Peyer's patch (tissue), 4 donors: ENCODE results near the gene TBC1D12. TPM values are rescaled to one million over a fixed set of nuclear protein-coding genes. Genes with fewer than 3 reads are reported as not detected.

Experiments used
- DNase-seq, 3 donors: peaks; one replicate each; pipeline ENCODE4 v3.0.0-alpha.2; 2017 to 2019
- H3K27ac ChIP-seq, 4 donors: fragments of 200-600 bp; sonication (generic); one replicate each; pipeline ENCODE4 v1.5.1; 2016 to 2019
- H3K27me3 ChIP-seq, 2 donors: fragments of 200-600 bp; sonication (generic); one replicate each; pipeline ENCODE4 v1.5.1; 2019
- H3K36me3 ChIP-seq, 3 donors: fragments of 200-600 bp; sonication (generic); one replicate each; pipeline ENCODE4 v1.5.1; 2016 to 2019
- H3K4me1 ChIP-seq, 4 donors: fragments of 200-600 bp; sonication (generic); one replicate each; pipeline ENCODE4 v1.5.1; 2016 to 2019
- H3K4me3 ChIP-seq, 4 donors: fragments of 200-600 bp; sonication (generic); 1 replicate in 3 of 4; 2 replicates in 1 of 4; pipeline ENCODE4 v1.5.1; 2016 to 2019; ENCODE audit warnings: mild to moderate bottlenecking in 1 of 4
- H3K9me3 ChIP-seq, 4 donors: fragments of 200-600 bp; sonication (generic); one replicate each; pipeline ENCODE4 v1.5.1; 2016 to 2019; ENCODE audit warnings: mild to moderate bottlenecking in 1 of 4
- POLR2A ChIP-seq, 2 donors: fragments of 450-650 bp; IDR thresholded peaks; one replicate each; pipeline ENCODE4 v1.5.1; 2017; ENCODE audit warnings: antibody characterized with exemption in 2 of 2, mild to moderate bottlenecking in 2 of 2, moderate library complexity in 2 of 2
- total RNA-seq, 4 donors: library from RNA; depleted of rRNA; stranded (reverse); fragments of >200 nt; gene quantifications; one replicate each; pipeline ENCODE4 v1.1.0, GENCODE V29; 2016
- TF ChIP-seq, protein P1 (sequence below), 6 experiments: fragments of 450-650 bp in 4 of 6; fragments of 200-600 bp in 2 of 6; sonication (generic) in 1 of 6; IDR thresholded peaks; one replicate each; pipeline ENCODE4 v1.5.1; 2017 to 2019; ENCODE audit warnings: antibody characterized with exemption in 6 of 6, mild to moderate bottlenecking in 3 of 6, moderate library complexity in 1 of 6

Gene TBC1D12
- total RNA-seq, 4 donors from 2014 or later = 16.5 to 30.6 (median 24.5) TPM

DNA sequence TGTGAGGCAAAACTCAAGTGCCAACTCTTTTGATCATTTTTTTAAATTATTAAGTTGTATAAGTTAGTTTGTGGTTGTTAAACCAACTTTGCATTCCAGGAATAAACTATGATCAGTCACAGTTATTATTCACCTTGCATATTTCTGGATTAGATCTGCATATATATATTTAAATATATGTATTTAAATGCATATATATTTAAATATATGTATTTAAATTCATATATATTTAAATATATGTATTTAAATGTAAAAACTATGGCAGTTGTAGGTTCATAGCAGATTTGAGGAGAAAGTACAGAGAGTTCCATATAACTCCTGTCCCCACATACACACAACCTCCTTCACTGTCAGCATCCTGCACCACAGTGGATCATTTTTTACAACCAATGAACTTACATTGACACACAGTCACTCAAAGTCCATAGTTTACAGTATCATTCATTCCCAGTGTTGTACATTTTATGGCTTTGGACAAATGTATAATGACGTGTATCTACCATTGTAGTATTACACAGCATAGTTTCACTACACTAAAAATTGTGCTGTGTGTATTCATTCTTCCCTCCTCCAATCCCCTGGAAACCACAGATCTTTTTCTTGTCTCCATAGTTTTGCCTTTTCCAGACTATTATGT lies 49.7 kb downstream of the TBC1D12 start:
- H3K27ac ChIP-seq = no peak overlapping the region
- no peaks in the 10 kb centered on the region for H3K36me3 ChIP-seq
- no peaks in the 10 kb centered on the region for H3K27me3 ChIP-seq
- no peak overlapping the region for H3K4me3 ChIP-seq
- no peak for DNase-seq
- TF ChIP-seq, protein P1, sequence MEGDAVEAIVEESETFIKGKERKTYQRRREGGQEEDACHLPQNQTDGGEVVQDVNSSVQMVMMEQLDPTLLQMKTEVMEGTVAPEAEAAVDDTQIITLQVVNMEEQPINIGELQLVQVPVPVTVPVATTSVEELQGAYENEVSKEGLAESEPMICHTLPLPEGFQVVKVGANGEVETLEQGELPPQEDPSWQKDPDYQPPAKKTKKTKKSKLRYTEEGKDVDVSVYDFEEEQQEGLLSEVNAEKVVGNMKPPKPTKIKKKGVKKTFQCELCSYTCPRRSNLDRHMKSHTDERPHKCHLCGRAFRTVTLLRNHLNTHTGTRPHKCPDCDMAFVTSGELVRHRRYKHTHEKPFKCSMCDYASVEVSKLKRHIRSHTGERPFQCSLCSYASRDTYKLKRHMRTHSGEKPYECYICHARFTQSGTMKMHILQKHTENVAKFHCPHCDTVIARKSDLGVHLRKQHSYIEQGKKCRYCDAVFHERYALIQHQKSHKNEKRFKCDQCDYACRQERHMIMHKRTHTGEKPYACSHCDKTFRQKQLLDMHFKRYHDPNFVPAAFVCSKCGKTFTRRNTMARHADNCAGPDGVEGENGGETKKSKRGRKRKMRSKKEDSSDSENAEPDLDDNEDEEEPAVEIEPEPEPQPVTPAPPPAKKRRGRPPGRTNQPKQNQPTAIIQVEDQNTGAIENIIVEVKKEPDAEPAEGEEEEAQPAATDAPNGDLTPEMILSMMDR (IDR thresholded peaks at IDR 0.05) = no peak
- TF ChIP-seq POLR2A (IDR thresholded peaks at IDR 0.05) = no peak
- no peaks in the 10 kb centered on the region for H3K4me1 ChIP-seq
- no peaks in the 10 kb centered on the region for H3K9me3 ChIP-seq

DNA sequence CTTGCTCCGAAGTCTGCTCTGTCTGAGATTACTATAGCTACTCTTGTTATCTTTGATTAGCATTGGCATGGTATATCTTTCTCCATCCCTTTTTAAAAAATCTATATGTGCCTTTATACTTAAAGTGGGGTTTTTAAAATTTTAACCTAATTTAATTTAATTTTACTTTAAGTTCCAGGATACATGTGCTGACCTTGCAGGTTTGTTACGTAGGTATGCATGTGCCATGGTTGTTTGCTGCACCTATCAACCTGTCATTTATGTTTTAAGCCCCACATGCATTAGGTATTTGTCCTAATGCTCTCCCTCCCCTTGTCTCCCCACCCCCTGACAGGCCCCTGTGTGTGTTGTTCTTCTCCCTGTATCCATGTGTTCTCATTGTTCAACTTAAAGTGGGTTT lies 54.6 kb downstream of the TBC1D12 start:
- no peak overlapping the region for H3K27ac ChIP-seq
- TF ChIP-seq, protein P1 (IDR thresholded peaks at IDR 0.05) = no peak
- TF ChIP-seq POLR2A (IDR thresholded peaks at IDR 0.05) = no peak

DNA sequence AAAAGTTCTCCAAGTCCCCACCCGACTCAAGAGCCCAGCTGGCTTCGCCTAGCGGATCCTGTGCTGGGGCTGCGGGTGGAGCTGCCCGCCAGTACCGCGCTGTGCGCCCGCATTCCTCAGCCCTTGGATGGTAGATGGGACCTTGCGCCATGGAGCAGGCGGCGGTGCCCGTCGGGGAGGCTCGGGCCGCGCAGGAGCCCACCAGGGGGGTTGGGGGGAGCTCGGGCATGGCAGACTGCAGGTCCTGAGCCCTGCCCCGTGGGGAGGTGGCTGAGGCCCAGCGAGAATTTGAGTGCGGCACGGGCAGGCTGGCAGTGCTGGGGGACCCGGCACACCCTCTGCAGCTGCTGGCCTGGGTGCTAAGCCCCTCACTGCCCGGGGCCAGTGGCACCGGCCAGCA lies 57.0 kb downstream of the TBC1D12 start:
- no peak for DNase-seq
- Histone ChIP-seq H3K27ac (no peak overlapping the region), H3K9me3 (peaks cover 0 to 3% (median 0%) of the 10 kb centered on the region in 4 donors), H3K36me3 (peaks cover 0 to 14% (median 0%) of the 10 kb centered on the region in 3 donors), H3K4me3 (no peak overlapping the region), H3K27me3 (no peaks in the 10 kb centered on the region), H3K4me1 (no peaks in the 10 kb centered on the region)
- TF ChIP-seq, protein P1 (IDR thresholded peaks at IDR 0.05) = no peak
- no peak for TF ChIP-seq POLR2A (IDR thresholded peaks at IDR 0.05)

More for the DNA sequence above, 54.6 kb downstream of the TBC1D12 start:
- peaks cover 0 to 14% (median 0%) of the 10 kb centered on the region in 3 donors for H3K36me3 ChIP-seq
- H3K4me3 ChIP-seq = no peak overlapping the region
- no peaks in the 10 kb centered on the region for H3K4me1 ChIP-seq
- H3K27me3 ChIP-seq = no peaks in the 10 kb centered on the region
- peaks cover 0 to 3% (median 0%) of the 10 kb centered on the region in 4 donors for H3K9me3 ChIP-seq
- no peak for DNase-seq

DNA sequence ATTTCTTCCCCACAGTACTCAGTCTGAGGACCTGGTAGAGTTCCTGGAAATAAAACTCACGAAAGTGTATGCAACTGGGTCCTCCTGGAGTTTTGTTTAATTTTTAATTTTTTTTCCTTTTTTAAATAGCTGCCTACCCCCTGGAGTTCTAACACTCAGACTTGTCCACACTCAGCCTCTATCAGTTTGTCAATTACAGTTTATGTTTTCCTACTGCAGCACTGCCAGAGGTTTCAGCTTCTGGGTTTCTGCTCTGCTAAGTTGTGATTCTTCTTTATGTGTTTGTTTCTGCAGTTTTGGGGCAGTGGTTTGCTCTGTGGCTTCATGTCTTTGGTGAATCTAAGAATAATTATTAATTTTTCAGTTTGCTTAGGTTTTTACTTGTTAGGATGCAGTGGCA lies 59.2 kb downstream of the TBC1D12 start:
- no peaks in the 10 kb centered on the region for H3K4me1 ChIP-seq
- H3K9me3 ChIP-seq = peaks cover 0 to 3% (median 0%) of the 10 kb centered on the region in 4 donors
- no peak overlapping the region for H3K4me3 ChIP-seq
- H3K27ac ChIP-seq = no peak overlapping the region
- TF ChIP-seq, protein P1 (IDR thresholded peaks at IDR 0.05) = no peak
- no peak for TF ChIP-seq POLR2A (IDR thresholded peaks at IDR 0.05)
- H3K36me3 ChIP-seq = peaks cover 0 to 14% (median 0%) of the 10 kb centered on the region in 3 donors
- no peaks in the 10 kb centered on the region for H3K27me3 ChIP-seq
- no peak for DNase-seq

DNA sequence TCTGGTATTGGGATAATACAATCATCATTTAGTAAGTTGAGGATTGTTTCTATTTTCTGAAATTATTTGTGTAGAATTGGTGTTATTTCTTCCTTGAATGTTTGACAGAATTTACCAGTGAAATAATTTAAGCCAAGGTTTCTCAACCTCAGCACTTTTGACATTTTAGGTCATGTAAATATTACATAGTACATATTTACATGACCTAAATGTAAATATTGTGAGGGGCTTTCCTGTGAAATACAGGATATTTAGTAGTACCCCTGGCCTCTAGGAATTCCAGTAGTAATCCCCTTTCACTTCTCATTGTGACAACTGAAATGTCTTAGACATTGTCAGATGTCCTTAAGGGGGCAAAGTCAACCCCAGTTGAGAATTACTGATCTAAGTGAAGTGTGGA lies 59.8 kb downstream of the TBC1D12 start:
- Histone ChIP-seq H3K4me1 (no peaks in the 10 kb centered on the region), H3K27ac (no peak overlapping the region), H3K27me3 (no peaks in the 10 kb centered on the region), H3K36me3 (peaks cover 0 to 14% (median 0%) of the 10 kb centered on the region in 3 donors), H3K4me3 (no peak overlapping the region), H3K9me3 (peaks cover 0 to 3% (median 0%) of the 10 kb centered on the region in 4 donors)
- no peak for DNase-seq
- no peak for TF ChIP-seq POLR2A (IDR thresholded peaks at IDR 0.05)
- TF ChIP-seq, protein P1 (IDR thresholded peaks at IDR 0.05) = no peak
